Measurements from ENCODE around the gene GOLT1A. TPM values are rescaled to one million over a fixed set of nuclear protein-coding genes. Genes with fewer than 3 reads are reported as not detected.
A peak's percentile ranks its signal among the peaks of the same experiment; 100 is the strongest.

The GOLT1A gene
- total and polyA plus RNA-seq, 2 of the 8 experiments (the other 6 are each of a cell fraction or from before 2014, with no cell fraction given) = 7.5 to 8.5 TPM

- no peak for TF ChIP-seq CHD7 (IDR thresholded peaks at IDR 0.05; ENCODE audit: insufficient replicate concordance, low read length)
- TF ChIP-seq GTF2F1 (IDR thresholded peaks at IDR 0.05; ENCODE audit: borderline replicate concordance, low read depth, low read length) = no peak
- no peak for TF ChIP-seq TCF12 (IDR thresholded peaks at IDR 0.05; ENCODE audit: low read depth, low read length)
- TF ChIP-seq KDM5A (IDR thresholded peaks at IDR 0.05; ENCODE audit: low read length) = no peak
- no peak for TF ChIP-seq EGR1 (IDR thresholded peaks at IDR 0.05; ENCODE audit: borderline replicate concordance, low read depth, low read length)
- peak; percentile 72; the same call in 1 of the 2 replicates for TF ChIP-seq KDM1A (IDR thresholded peaks at IDR 0.05; ENCODE audit: borderline replicate concordance, low read length)
- TF ChIP-seq CEBPB (IDR thresholded peaks at IDR 0.05; ENCODE audit: low read depth, low read length) = peak; percentile 76
Measured at GRCh38 chr1:204254031-204254661, 40.4 kb upstream of the GOLT1A start (continued).
